ENCODE results near the gene KMT2E.

- no peak for TF ChIP-seq CTCF (conservative IDR thresholded peaks at IDR 0.05; ENCODE audit: low read depth, low read length)
- no peak for TF ChIP-seq EZH2 (IDR thresholded peaks at IDR 0.05; ENCODE audit: borderline replicate concordance, low read depth, low read length, poor library complexity, severe bottlenecking)
These were observed 8.5 kb downstream of the KMT2E start for GRCh38 chr7:105022458-105022857.
